Endothelial cell of umbilical vein (primary cell): ENCODE measurements around the gene NEK3.

Source experiments
- EZH2 ChIP-seq: IDR thresholded peaks from 2 replicates; pipeline ENCODE4 v1.6.1; 2012; ENCODE audit warnings: borderline replicate concordance, low read depth, mild to moderate bottlenecking, moderate library complexity, low read length, inconsistent platforms; ENCODE audit not compliant: severe bottlenecking
- FOS ChIP-seq: IDR thresholded peaks from 2 replicates; pipeline ENCODE4 v1.6.1; 2011; ENCODE audit warnings: mild to moderate bottlenecking, low read length, moderate library complexity, borderline replicate concordance; ENCODE audit not compliant: insufficient read depth
- GATA2 ChIP-seq: IDR thresholded peaks from 2 replicates; pipeline ENCODE4 v1.7.0; 2011; ENCODE audit warnings: low read depth, mild to moderate bottlenecking, moderate library complexity, mixed read lengths, low read length; ENCODE audit not compliant: insufficient read length, insufficient read depth
- JUN ChIP-seq: IDR thresholded peaks from 2 replicates; pipeline ENCODE4 v1.6.1; 2011; ENCODE audit warnings: borderline replicate concordance, low read depth; ENCODE audit not compliant: insufficient read length, insufficient read depth
- POLR2A ChIP-seq: IDR thresholded peaks from 2 replicates; pipeline ENCODE4 v1.6.1; 2012; ENCODE audit warnings: low read depth, mild to moderate bottlenecking, control low read depth, low read length
- POLR2AphosphoS5 ChIP-seq: IDR thresholded peaks from 2 replicates; pipeline ENCODE4 v1.6.1; 2012; ENCODE audit warnings: low read depth, mild to moderate bottlenecking, control low read depth, low read length, moderate library complexity; ENCODE audit not compliant: insufficient read depth
- TF ChIP-seq, protein P1 (sequence below), 2 donors: IDR thresholded peaks; 1 replicate in 1 of 2; 2 replicates in 1 of 2; pipeline ENCODE4 v1.5.1; 2011; ENCODE audit warnings: low read length in 2 of 2, mild to moderate bottlenecking in 2 of 2, moderate library complexity in 2 of 2, control low read depth in 1 of 2, inconsistent platforms in 1 of 2, low read depth in 1 of 2; ENCODE audit not compliant: insufficient read depth in 1 of 2; ENCODE audit errors: extremely low read depth in 1 of 2

GRCh38 chr13:52127783-52128702 lies 31.4 kb downstream of the NEK3 start:
- TF ChIP-seq POLR2AphosphoS5: no peak
- no peak for TF ChIP-seq EZH2
- TF ChIP-seq, protein P1, sequence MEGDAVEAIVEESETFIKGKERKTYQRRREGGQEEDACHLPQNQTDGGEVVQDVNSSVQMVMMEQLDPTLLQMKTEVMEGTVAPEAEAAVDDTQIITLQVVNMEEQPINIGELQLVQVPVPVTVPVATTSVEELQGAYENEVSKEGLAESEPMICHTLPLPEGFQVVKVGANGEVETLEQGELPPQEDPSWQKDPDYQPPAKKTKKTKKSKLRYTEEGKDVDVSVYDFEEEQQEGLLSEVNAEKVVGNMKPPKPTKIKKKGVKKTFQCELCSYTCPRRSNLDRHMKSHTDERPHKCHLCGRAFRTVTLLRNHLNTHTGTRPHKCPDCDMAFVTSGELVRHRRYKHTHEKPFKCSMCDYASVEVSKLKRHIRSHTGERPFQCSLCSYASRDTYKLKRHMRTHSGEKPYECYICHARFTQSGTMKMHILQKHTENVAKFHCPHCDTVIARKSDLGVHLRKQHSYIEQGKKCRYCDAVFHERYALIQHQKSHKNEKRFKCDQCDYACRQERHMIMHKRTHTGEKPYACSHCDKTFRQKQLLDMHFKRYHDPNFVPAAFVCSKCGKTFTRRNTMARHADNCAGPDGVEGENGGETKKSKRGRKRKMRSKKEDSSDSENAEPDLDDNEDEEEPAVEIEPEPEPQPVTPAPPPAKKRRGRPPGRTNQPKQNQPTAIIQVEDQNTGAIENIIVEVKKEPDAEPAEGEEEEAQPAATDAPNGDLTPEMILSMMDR (IDR thresholded peaks at IDR 0.05; ENCODE audit: extremely low read depth in 1 of 2, insufficient read depth in 1 of 2, low read depth in 1 of 2, low read length in 2 of 2): peak; percentile 73 to 82
- no peak for TF ChIP-seq POLR2A
- TF ChIP-seq GATA2: no peak
- no peak for TF ChIP-seq JUN
- TF ChIP-seq FOS: no peak
